Measurements from ENCODE around the gene POMT2. TPM values are rescaled to one million over a fixed set of nuclear protein-coding genes. Genes with fewer than 3 reads are reported as not detected.

Gene POMT2
- total and polyA plus RNA-seq, 9 donors, result 6.7 to 35.3 (median 16.1) TPM

GRCh38 chr14:77250927-77251326 lies 69.8 kb downstream of the POMT2 start:
- no peaks in the 10 kb centered on the region for H3K36me3 ChIP-seq
- WGBS, 3 donors, result 81 to 88% (median 85%) methylated on average over 6 of the region's 6 CpGs
- DNase-seq, result no peak
- H3K4me1 ChIP-seq (ENCODE audit: insufficient read depth), result no peaks in the 10 kb centered on the region
- intact Hi-C loops (cut with DNase I), result no loop called here
- H3K4me3 ChIP-seq, result no peak overlapping the region
- H3K27ac ChIP-seq, result no peak overlapping the region
- no peak for TF ChIP-seq EP300 (IDR thresholded peaks at IDR 0.05)
- no peak for TF ChIP-seq CTCF (IDR thresholded peaks at IDR 0.05)
- no peak for TF ChIP-seq POLR2A (IDR thresholded peaks at IDR 0.05)
- no peaks in the 10 kb centered on the region for H3K27me3 ChIP-seq
- H3K9me3 ChIP-seq, result no peaks in the 10 kb centered on the region

- Histone ChIP-seq H3K9me3 (no peaks in the 10 kb centered on the region), H3K36me3 (no peaks in the 10 kb centered on the region), H3K4me3 (no peak overlapping the region), H3K4me1 (ENCODE audit: insufficient read depth) (no peaks in the 10 kb centered on the region), H3K27ac (no peak overlapping the region), H3K27me3 (no peaks in the 10 kb centered on the region)
- no peak for DNase-seq
- WGBS, 3 donors, result 91 to 94% (median 93%) methylated on average over 7 of the region's 7 CpGs
- TF ChIP-seq CTCF (IDR thresholded peaks at IDR 0.05) (no peak), POLR2A (IDR thresholded peaks at IDR 0.05) (no peak), EP300 (IDR thresholded peaks at IDR 0.05) (no peak)
- intact Hi-C loops (cut with DNase I), result no loop called here
These were observed 71.4 kb downstream of the POMT2 start for GRCh38 chr14:77249286-77249685.

- Histone ChIP-seq H3K4me3 (no peak overlapping the region), H3K36me3 (no peaks in the 10 kb centered on the region), H3K4me1 (ENCODE audit: insufficient read depth) (no peaks in the 10 kb centered on the region), H3K9me3 (no peaks in the 10 kb centered on the region), H3K27me3 (no peaks in the 10 kb centered on the region), H3K27ac (no peak overlapping the region)
- intact Hi-C loops (cut with DNase I), result no loop called here
- WGBS, 3 donors, result 93 to 96% (median 93%) methylated on average over 7 of the region's 7 CpGs
- no peak for DNase-seq
- TF ChIP-seq CTCF (IDR thresholded peaks at IDR 0.05) (no peak), POLR2A (IDR thresholded peaks at IDR 0.05) (no peak), EP300 (IDR thresholded peaks at IDR 0.05) (no peak)
These were observed 72.0 kb downstream of the POMT2 start for GRCh38 chr14:77248666-77249065.

- no peak for TF ChIP-seq EP300 (IDR thresholded peaks at IDR 0.05)
- TF ChIP-seq POLR2A (IDR thresholded peaks at IDR 0.05), result no peak
- no peak for TF ChIP-seq CTCF (IDR thresholded peaks at IDR 0.05)
- Histone ChIP-seq H3K9me3 (no peaks in the 10 kb centered on the region), H3K4me1 (ENCODE audit: insufficient read depth) (no peaks in the 10 kb centered on the region), H3K4me3 (no peak overlapping the region), H3K27ac (no peak overlapping the region), H3K27me3 (no peaks in the 10 kb centered on the region), H3K36me3 (no peaks in the 10 kb centered on the region)
- intact Hi-C loops (cut with DNase I), result no loop called here
- no peak for DNase-seq
- 89 to 100% (median 96%) methylated on average over 1 of the region's 1 CpG for WGBS, 3 donors
These were observed 73.9 kb downstream of the POMT2 start for GRCh38 chr14:77246784-77247183.

GRCh38 chr14:77245820-77246219 lies 74.9 kb downstream of the POMT2 start:
- no peak for DNase-seq
- no peaks in the 10 kb centered on the region for H3K27me3 ChIP-seq
- no peak for TF ChIP-seq EP300 (IDR thresholded peaks at IDR 0.05)
- no peak for TF ChIP-seq POLR2A (IDR thresholded peaks at IDR 0.05)
- TF ChIP-seq CTCF (IDR thresholded peaks at IDR 0.05), result no peak
- no peaks in the 10 kb centered on the region for H3K4me1 ChIP-seq (ENCODE audit: insufficient read depth)
- no peaks in the 10 kb centered on the region for H3K9me3 ChIP-seq
- intact Hi-C loops (cut with DNase I), result no loop called here
- WGBS, 3 donors, result 83 to 86% (median 83%) methylated on average over 4 of the region's 4 CpGs
- H3K36me3 ChIP-seq, result no peaks in the 10 kb centered on the region
- H3K4me3 ChIP-seq, result no peak overlapping the region
- H3K27ac ChIP-seq, result no peak overlapping the region
